Measurements from ENCODE around the gene TLE2.
A peak's percentile ranks its signal among the peaks of the same experiment; 100 is the strongest.

Gene TLE2

DNA sequence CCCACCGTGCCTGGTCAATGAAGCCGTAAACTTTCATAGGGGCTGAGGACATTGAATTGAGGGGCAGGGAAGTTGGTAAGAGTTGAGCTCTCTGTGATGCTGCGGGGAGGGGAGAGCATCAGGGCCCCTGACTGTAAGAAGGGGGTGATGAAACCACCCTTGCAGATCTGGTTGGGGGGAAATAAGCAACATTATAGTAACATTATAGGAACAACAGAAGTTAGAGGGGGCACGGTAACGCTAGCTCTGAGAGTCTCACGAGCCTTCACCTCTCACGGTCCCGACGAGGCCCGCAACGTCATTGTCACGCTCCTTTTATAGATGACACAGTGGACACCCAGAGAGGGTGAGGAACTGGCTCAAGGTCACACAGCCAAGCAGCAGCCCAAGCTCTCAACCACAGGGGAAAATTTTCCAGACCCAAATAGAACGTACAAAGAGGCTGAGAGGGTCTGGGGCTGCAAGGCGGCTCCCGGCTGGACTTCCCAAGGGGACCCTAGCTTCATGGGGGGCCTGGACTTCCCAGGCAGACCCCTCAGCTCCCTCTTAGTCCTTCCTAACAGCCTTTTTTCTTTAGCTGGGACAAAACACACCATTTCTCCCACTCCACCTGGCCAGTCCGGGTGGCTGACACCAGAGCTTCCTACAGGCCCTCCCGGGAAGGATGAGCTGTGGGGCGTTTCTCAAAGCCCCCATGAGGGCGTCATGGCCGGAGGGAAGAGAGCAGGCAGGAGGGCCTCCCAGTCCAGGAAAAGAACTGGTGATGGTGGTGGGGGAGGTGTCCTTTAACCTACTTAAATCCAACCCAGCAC is 29.1 kb upstream of the TLE2 start:
- peaks cover 45% of the 10 kb centered on the region for H3K36me3 Mint-ChIP-seq (ENCODE audit: low read depth)
- peak overlapping the region; percentile 38 to 79 (median 71) for H3K4me3 Mint-ChIP-seq
- TF ChIP-seq, protein P1, sequence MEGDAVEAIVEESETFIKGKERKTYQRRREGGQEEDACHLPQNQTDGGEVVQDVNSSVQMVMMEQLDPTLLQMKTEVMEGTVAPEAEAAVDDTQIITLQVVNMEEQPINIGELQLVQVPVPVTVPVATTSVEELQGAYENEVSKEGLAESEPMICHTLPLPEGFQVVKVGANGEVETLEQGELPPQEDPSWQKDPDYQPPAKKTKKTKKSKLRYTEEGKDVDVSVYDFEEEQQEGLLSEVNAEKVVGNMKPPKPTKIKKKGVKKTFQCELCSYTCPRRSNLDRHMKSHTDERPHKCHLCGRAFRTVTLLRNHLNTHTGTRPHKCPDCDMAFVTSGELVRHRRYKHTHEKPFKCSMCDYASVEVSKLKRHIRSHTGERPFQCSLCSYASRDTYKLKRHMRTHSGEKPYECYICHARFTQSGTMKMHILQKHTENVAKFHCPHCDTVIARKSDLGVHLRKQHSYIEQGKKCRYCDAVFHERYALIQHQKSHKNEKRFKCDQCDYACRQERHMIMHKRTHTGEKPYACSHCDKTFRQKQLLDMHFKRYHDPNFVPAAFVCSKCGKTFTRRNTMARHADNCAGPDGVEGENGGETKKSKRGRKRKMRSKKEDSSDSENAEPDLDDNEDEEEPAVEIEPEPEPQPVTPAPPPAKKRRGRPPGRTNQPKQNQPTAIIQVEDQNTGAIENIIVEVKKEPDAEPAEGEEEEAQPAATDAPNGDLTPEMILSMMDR (IDR thresholded peaks at IDR 0.05; ENCODE audit: unreplicated experiment in 3 of 3): no peak
- H3K27me3 Mint-ChIP-seq (ENCODE audit: low read depth): peaks cover 6% of the 10 kb centered on the region
- H3K27ac Mint-ChIP-seq: peak overlapping the region; percentile 48 to 92 (median 90)
- H3K4me1 Mint-ChIP-seq: peaks cover 45% of the 10 kb centered on the region
- no peaks in the 10 kb centered on the region for H3K9me3 Mint-ChIP-seq

DNA sequence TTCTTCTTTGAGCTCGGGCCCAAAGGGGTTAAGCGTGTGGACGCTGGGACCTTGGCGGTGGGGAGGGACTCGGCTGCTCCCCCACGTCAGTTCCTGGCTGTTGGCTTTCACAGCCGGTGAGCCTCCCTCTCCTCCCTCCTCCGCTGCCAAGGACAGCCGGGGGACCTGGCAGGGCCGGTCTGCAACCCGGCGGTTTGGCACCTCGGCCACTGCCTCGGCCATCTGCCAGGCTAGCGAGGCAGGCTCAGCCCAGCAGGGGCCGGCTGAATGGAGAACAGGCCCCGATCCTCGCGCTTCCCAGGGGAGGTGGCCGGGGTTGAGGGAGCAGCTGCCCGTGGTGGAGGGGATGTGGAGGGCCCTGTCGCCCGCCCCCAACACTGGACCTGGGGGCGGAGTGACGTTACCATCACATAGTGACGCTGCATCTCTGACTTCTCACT is 28.2 kb upstream of the TLE2 start:
- Mint-ChIP-seq H3K27me3 (ENCODE audit: low read depth) (peaks cover 6% of the 10 kb centered on the region), H3K9me3 (no peaks in the 10 kb centered on the region), H3K36me3 (ENCODE audit: low read depth) (peaks cover 45% of the 10 kb centered on the region), H3K4me1 (peaks cover 45% of the 10 kb centered on the region), H3K4me3 (peak overlapping the region; percentile 38 to 79 (median 59)), H3K27ac (peak overlapping the region; percentile 48 to 92 (median 90))
- TF ChIP-seq, protein P1 (IDR thresholded peaks at IDR 0.05; ENCODE audit: unreplicated experiment in 3 of 3): no peak

DNA sequence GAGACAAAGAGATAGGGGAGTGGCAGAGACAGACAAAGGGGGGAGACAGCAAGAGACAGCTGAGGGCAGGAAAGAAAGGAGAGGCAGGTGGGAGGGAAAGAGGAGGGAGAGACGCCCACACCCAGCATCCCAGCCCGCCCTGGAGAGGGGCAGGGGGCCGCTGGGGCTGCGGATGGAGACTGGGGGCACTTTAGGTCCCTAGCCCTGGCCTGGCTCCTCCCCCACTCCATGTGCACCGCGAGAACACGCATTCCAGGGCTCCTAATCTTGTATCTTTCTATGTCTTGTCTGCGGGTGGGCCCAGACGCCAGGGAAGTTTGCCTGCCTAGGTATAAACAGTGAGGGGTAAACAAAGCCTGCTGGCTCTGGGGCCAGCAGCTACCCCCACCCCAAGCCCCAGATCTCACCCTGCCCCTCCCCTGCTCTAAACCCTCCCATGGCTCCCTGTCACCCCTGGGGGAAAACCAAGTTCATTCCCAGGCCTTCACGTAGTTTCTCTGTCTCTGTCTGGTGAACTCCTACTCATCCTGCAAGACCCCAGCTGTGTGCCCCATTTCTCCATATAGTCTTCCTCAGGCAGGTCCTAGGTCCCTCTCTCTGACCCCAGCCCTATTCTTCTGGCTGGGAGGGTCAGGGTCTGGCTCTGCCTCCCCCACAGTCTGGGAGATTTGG is 27.5 kb upstream of the TLE2 start:
- H3K4me3 Mint-ChIP-seq: peak overlapping the region; percentile 40 to 79 (median 64)
- H3K9me3 Mint-ChIP-seq: no peaks in the 10 kb centered on the region
- H3K36me3 Mint-ChIP-seq (ENCODE audit: low read depth): peaks cover 45% of the 10 kb centered on the region
- H3K27me3 Mint-ChIP-seq (ENCODE audit: low read depth): peaks cover 6% of the 10 kb centered on the region
- peak overlapping the region; percentile 68 to 84 (median 76) for H3K27ac Mint-ChIP-seq
- TF ChIP-seq, protein P1 (IDR thresholded peaks at IDR 0.05; ENCODE audit: unreplicated experiment in 3 of 3): no peak
- H3K4me1 Mint-ChIP-seq: peaks cover 45% of the 10 kb centered on the region

DNA sequence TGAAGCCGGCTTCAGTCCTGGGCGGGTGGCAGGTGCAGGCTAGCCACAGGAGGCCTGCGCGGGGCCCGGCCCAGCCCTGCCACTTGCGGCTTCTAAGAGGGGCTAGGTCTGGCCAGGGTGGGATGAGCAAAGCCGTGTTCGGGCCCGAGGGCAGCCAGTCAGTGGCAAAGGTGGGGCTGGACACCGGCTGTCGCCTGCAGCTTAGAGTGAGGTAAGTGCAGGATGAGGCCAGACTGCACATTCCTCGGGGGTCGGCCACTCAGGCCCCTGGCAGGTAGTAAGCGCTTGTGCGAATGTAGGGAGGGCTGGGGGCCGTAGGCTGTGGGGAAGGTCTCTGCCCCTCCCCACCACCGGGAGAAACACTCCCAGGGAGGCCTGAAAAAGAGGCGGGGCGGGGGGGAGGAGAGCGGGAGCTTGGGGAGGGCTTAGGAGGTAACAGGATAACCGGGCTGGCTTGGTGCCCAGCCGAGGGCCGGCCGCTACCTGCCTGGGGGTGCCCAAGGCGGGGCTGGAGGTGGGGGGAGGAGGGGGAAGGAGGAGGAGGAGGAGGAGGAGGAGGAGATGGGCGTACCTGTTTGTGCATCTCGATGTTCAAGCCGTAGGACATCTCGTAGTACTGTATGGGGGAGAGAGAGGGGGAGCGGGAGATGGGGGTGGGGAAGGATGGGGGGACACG is 26.8 kb upstream of the TLE2 start:
- peaks cover 43% of the 10 kb centered on the region for H3K4me1 Mint-ChIP-seq
- H3K27me3 Mint-ChIP-seq (ENCODE audit: low read depth): peaks cover 6% of the 10 kb centered on the region
- H3K9me3 Mint-ChIP-seq: no peaks in the 10 kb centered on the region
- TF ChIP-seq, protein P1 (IDR thresholded peaks at IDR 0.05; ENCODE audit: unreplicated experiment in 3 of 3): no peak
- peak overlapping the region in 1 of 3 experiments; percentile 40 for H3K4me3 Mint-ChIP-seq
- peaks cover 44% of the 10 kb centered on the region for H3K36me3 Mint-ChIP-seq (ENCODE audit: low read depth)
- peak overlapping the region in 1 of 3 experiments; percentile 84 for H3K27ac Mint-ChIP-seq

DNA sequence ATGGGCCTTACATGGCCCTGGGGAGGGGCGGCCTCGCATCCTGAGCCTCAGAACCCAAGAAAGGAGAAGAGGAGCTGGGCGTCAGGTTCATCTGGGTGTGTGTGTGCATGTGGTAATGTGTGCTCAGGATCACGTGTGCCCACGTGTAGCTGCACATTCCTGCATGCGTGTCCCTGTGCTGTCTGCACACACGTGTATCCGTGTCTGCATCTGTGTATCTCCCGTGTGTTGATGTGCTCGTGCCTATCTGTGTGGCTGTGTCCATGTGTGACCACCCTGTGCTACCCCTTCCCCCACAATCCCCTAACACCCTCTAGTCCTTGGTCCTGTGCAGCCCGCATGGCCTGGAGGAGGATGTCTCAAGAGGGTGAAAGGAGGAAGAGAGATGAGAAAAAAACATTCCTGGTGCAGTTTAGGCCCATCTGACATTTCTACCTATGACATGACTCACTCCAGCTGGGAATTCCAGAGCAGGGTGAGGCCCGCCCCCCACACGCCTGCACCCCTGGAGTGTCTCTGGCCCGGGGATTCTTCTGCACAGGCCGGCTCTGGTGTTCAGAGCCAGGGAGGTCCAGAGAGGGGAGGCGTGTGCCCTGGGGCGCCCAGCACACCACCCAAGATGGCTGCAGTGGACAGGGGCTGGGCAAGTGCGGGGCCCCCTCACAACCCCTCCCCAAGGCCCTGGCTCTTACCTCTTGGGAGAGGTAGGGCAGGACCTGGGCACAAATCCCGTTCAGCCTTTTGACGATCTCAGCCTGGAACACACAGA is 26.1 kb upstream of the TLE2 start:
- TF ChIP-seq, protein P1 (IDR thresholded peaks at IDR 0.05; ENCODE audit: unreplicated experiment in 3 of 3): no peak
- Mint-ChIP-seq H3K4me3 (peak overlapping the region; percentile 23 to 41 (median 37)), H3K27ac (peak overlapping the region; percentile 5 to 68 (median 11)), H3K4me1 (peaks cover 40% of the 10 kb centered on the region), H3K9me3 (no peaks in the 10 kb centered on the region), H3K36me3 (ENCODE audit: low read depth) (peaks cover 39% of the 10 kb centered on the region), H3K27me3 (ENCODE audit: low read depth) (peaks cover 3% of the 10 kb centered on the region)

Measured in nephron (organoid).